Measurements from ENCODE around the gene SERINC4.

The SERINC4 gene

GRCh38 chr15:43795997-43796396 lies 4.0 kb downstream of the SERINC4 start:
- DNase-seq, result no peak

- no peak for DNase-seq
Measured at GRCh38 chr15:43795197-43795596, 4.8 kb downstream of the SERINC4 start.

GRCh38 chr15:43794269-43795037 lies 5.6 kb downstream of the SERINC4 start:
- DNase-seq, result no peak

- DNase-seq, result no peak
Measured at GRCh38 chr15:43793647-43794046, 6.4 kb downstream of the SERINC4 start.

- no peak for DNase-seq
Measured at GRCh38 chr15:43792761-43793476, 7.1 kb downstream of the SERINC4 start.

- peak; percentile 99 for DNase-seq
Measured at GRCh38 chr15:43791993-43792760, 7.8 kb downstream of the SERINC4 start, which contains the start of gene SERF2. TSS of gene SERF2 (plus strand) at chr15:43792320. CDS start at chr15:43792377, 57 bp downstream.

- DNase-seq, result no peak
Measured at GRCh38 chr15:43789409-43789808, 10.6 kb downstream of the SERINC4 start.

GRCh38 chr15:43779016-43779415 lies 21.0 kb downstream of the SERINC4 start:
- DNase-seq, result no peak

GRCh38 chr15:43777267-43777914 lies 22.6 kb downstream of the SERINC4 start:
- DNase-seq, result peak; percentile 86

GRCh38 chr15:43776718-43777266 lies 23.2 kb downstream of the SERINC4 start, which contains the start of gene ELL3:
TSS of gene ELL3 (minus strand) at chr15:43776966. CDS start at chr15:43776901, 65 bp downstream.
- DNase-seq, result peak; percentile 76

GRCh38 chr15:43776101-43776717 lies 23.8 kb downstream of the SERINC4 start:
- peak; percentile 88 for DNase-seq

- DNase-seq, result peak; percentile 39
Measured at GRCh38 chr15:43775411-43775965, 24.5 kb downstream of the SERINC4 start.

GRCh38 chr15:43774062-43774461 lies 26.0 kb downstream of the SERINC4 start:
- DNase-seq, result no peak

- no peak for DNase-seq
Measured at GRCh38 chr15:43772624-43773023, 27.4 kb downstream of the SERINC4 start.

GRCh38 chr15:43771816-43772215 lies 28.2 kb downstream of the SERINC4 start:
- DNase-seq, result no peak

- peak; percentile 26 for DNase-seq
Measured at GRCh38 chr15:43769584-43770228, 30.3 kb downstream of the SERINC4 start.

GRCh38 chr15:43763819-43764446 lies 36.1 kb downstream of the SERINC4 start:
- DNase-seq, result no peak

GRCh38 chr15:43762824-43763223 lies 37.2 kb downstream of the SERINC4 start:
- DNase-seq, result no peak

GRCh38 chr15:43751885-43752284 lies 48.1 kb downstream of the SERINC4 start:
- DNase-seq, result no peak

GRCh38 chr15:43749690-43750345 lies 50.2 kb downstream of the SERINC4 start:
- DNase-seq, result no peak
